Left lung (tissue), 10 donors: ENCODE results near the gene INTS1. TPM values are rescaled to one million over a fixed set of nuclear protein-coding genes. Genes with fewer than 3 reads are reported as not detected.

ENCODE experiments used
- ATAC-seq: fragments of 200-7000 bp; cut with Tn5 transposase; one replicate; pipeline ENCODE4 v1.9.1; 2020; ENCODE audit warnings: moderate library complexity
- DNase-seq, 4 donors: peaks; one replicate each; pipeline ENCODE4 v3.0.0-alpha.2; 2013 to 2020
- H3K27ac ChIP-seq, 2 donors: fragments of 200-600 bp; sonication (generic) in 1 of 2; one replicate each; pipeline versions ENCODE4 v1.5.0 to v1.8.0; 2020 to 2021
- H3K27me3 ChIP-seq, 2 donors: fragments of 200-600 bp; sonication (generic) in 1 of 2; one replicate each; pipeline versions ENCODE4 v1.5.0 to v1.8.0; 2020 to 2021
- H3K36me3 ChIP-seq, 2 donors: fragments of 200-600 bp; sonication (generic) in 1 of 2; one replicate each; pipeline versions ENCODE4 v1.5.0 to v1.8.0; 2020 to 2021
- H3K4me1 ChIP-seq, 2 donors: fragments of 200-600 bp; one replicate each; pipeline ENCODE4 v1.8.0; 2021
- H3K4me3 ChIP-seq, 2 donors: fragments of 200-600 bp; sonication (generic) in 1 of 2; one replicate each; pipeline versions ENCODE4 v1.5.0 to v1.8.0; 2020 to 2021; ENCODE audit warnings: mild to moderate bottlenecking in 1 of 2
- H3K9me3 ChIP-seq, 2 donors: fragments of 200-600 bp; sonication (generic) in 1 of 2; one replicate each; pipeline versions ENCODE4 v1.5.0 to v1.8.0; 2020 to 2021
- intact Hi-C, 2 donors: fragments of 100-400 bp; cut with DNase I; formaldehyde crosslinking; loops; one replicate each; pipeline versions ENCODE4 v1.11.2 to v1.14.2; 2022
- polyA plus RNA-seq, 6 donors: library from polyadenylated mRNA; unstranded; fragments of 120-200 nt; gene quantifications; one replicate each; pipeline ENCODE4 v1.2.1, GENCODE V29; 2013; ENCODE audit not compliant: insufficient read length in 6 of 6
- total RNA-seq, 2 donors: library from RNA; stranded (reverse); fragmentation: NEBNext Ultra II Directional; extraction: Animal tissue kit (Norgen Biotek cat#: 25700); gene quantifications; one replicate each; pipeline ENCODE4 v1.2.1, GENCODE V29; 2021
- TF ChIP-seq, protein P1 (sequence below), 2 donors: fragments of 200-600 bp; sonication (generic) in 1 of 2; IDR thresholded peaks; one replicate each; pipeline versions ENCODE4 v1.5.0 to v1.8.0; 2021; ENCODE audit warnings: antibody characterized with exemption in 2 of 2
- donor health status: DM: no; HTN: yes; CAD: no.
- donor health status: DM: no; HTN: no; CAD: no.

Gene INTS1
- total and polyA plus RNA-seq, 8 donors, result 51.3 to 80.9 (median 61.6) TPM

DNA sequence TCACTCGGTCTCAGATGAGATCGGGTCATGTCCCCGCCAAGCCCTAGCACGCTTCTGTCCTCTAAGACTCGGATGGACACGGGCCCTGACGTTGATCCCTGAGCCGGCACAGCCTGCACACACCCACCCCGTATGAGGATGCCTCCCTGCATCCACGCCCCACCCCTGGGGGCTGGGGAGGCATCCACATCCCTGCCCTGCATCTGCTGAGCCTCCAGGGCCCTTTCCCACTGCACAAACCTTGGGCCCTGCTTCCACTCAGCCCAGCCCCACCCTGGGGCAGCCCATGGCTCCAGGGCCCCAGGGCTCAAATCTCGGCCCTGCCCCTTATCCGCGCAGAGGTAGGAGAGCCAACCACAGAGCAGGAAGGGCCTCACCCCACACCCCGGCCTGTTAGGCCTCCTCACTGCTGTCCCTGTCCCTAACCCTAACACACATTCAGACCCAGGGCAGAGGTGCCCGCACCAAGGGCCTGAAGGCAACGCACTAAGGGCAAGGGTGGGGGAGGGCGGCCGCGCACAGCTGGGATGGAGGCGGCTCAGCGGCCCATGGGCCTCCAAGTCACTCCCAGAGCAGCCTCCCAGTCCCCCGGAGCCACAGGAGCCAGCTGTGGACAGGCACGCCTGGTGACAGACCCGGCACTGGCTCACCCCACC, 35.4 kb downstream of the INTS1 start:
- Histone ChIP-seq H3K36me3 (peaks cover 0 to 58% of the 10 kb centered on the region in 2 donors), H3K4me1 (peaks cover 10 to 17% of the 10 kb centered on the region in 2 donors), H3K27me3 (no peaks in the 10 kb centered on the region), H3K4me3 (no peak overlapping the region), H3K9me3 (no peaks in the 10 kb centered on the region), H3K27ac (no peak overlapping the region)
- ATAC-seq (no peak), DNase-seq (no peak)
- intact Hi-C loops, result no loop called here
- TF ChIP-seq, protein P1, sequence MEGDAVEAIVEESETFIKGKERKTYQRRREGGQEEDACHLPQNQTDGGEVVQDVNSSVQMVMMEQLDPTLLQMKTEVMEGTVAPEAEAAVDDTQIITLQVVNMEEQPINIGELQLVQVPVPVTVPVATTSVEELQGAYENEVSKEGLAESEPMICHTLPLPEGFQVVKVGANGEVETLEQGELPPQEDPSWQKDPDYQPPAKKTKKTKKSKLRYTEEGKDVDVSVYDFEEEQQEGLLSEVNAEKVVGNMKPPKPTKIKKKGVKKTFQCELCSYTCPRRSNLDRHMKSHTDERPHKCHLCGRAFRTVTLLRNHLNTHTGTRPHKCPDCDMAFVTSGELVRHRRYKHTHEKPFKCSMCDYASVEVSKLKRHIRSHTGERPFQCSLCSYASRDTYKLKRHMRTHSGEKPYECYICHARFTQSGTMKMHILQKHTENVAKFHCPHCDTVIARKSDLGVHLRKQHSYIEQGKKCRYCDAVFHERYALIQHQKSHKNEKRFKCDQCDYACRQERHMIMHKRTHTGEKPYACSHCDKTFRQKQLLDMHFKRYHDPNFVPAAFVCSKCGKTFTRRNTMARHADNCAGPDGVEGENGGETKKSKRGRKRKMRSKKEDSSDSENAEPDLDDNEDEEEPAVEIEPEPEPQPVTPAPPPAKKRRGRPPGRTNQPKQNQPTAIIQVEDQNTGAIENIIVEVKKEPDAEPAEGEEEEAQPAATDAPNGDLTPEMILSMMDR (IDR thresholded peaks at IDR 0.05), result no peak

DNA sequence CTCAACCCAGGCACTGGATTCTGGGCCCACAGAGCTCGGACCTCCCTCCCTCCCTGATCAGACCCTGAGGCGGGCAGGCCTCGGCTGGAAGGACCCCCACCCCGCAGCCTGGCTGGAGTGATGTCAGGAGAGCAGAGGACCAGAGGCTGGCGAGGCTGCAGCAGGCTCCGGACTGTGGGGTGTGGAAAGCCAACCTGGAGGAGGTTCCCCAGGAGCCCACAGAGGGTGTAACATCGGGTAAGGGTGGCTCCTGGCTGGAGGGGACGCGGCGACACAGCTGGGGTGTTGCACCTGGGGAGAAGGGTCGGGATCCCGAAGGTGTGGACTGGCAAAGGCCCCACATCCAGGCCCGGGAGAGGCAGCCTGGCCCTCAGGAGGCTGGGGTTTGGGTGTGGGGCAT, 36.0 kb downstream of the INTS1 start:
- Histone ChIP-seq H3K4me3 (no peak overlapping the region), H3K36me3 (peaks cover 0 to 52% of the 10 kb centered on the region in 2 donors), H3K27ac (no peak overlapping the region), H3K9me3 (no peaks in the 10 kb centered on the region), H3K4me1 (peaks cover 10 to 15% of the 10 kb centered on the region in 2 donors), H3K27me3 (no peaks in the 10 kb centered on the region)
- no peak for DNase-seq
- TF ChIP-seq, protein P1 (IDR thresholded peaks at IDR 0.05), result no peak
- ATAC-seq, result no peak
- intact Hi-C loops, result no loop called here

DNA sequence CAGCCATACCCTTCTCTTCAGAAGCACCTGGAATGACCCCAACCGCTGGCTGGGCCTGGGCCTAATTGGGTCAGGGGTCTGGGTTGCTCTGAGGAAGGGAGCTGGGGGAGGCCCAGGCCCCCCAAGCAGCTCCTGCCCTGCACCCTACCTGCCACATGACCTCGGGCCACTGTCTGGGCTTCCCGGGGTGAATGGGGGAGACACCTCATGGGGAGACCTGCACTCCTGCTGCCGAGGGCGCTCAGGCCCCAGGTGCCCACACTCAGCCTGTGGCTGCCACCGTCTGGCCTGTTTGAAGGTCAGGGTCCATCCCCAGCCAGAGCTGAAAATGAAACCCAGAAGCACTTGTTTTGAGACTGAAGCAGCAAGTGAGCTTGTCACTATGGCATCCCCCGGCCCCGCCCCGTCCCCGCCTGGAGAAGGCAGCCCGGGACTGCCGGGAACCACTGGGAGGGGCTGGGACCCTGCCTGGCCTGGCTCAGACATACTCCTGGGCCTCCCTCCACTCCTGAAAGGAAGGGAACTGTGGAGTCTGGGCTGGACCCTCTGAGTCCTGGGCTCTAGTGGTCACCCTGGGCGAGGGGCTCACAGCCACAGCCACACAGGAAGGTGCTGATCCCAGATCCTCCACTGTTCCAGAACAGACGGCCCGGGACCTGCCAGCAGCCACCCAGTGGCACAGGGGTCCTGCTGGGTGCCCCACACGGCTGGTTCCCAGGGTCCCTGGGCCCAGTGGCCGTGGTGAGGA, 37.5 kb downstream of the INTS1 start:
- Histone ChIP-seq H3K9me3 (no peaks in the 10 kb centered on the region), H3K36me3 (peaks cover 0 to 37% of the 10 kb centered on the region in 2 donors), H3K4me3 (no peak overlapping the region), H3K27me3 (no peaks in the 10 kb centered on the region), H3K27ac (peak overlapping the region; percentile 48 to 75), H3K4me1 (peaks cover 10 to 26% of the 10 kb centered on the region in 2 donors)
- intact Hi-C loops, result no loop called here
- peak in 2 of 4 donors; percentile 70 to 76 for DNase-seq
- TF ChIP-seq, protein P1 (IDR thresholded peaks at IDR 0.05), result no peak
- ATAC-seq, result peak; percentile 80

DNA sequence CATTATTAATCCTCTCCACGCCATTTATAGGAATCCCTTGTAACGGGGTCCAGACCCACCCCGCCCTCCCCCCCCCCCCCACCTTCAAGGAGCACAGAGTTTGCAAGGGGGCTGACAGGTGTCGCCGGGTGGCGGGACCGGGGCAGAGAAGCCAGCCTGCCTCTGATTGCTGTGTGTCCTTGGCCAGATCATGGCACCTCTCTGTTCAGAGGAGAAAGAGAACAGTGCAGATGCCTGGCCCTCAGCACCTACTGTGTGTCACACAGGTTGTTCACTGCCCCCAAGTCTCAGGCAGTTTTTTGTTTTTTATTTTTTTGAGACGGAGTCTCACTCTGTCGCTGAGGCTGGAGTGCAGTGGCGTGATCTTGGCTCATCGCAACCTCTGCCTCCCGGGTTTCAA, 39.5 kb downstream of the INTS1 start:
- Histone ChIP-seq H3K4me3 (no peak overlapping the region), H3K27ac (no peak overlapping the region), H3K9me3 (no peaks in the 10 kb centered on the region), H3K27me3 (no peaks in the 10 kb centered on the region), H3K36me3 (peaks cover 0 to 17% of the 10 kb centered on the region in 2 donors), H3K4me1 (peaks cover 18 to 45% of the 10 kb centered on the region in 2 donors)
- DNase-seq, result no peak
- no peak for ATAC-seq
- TF ChIP-seq, protein P1 (IDR thresholded peaks at IDR 0.05), result no peak
- intact Hi-C loops, result no loop called here

DNA sequence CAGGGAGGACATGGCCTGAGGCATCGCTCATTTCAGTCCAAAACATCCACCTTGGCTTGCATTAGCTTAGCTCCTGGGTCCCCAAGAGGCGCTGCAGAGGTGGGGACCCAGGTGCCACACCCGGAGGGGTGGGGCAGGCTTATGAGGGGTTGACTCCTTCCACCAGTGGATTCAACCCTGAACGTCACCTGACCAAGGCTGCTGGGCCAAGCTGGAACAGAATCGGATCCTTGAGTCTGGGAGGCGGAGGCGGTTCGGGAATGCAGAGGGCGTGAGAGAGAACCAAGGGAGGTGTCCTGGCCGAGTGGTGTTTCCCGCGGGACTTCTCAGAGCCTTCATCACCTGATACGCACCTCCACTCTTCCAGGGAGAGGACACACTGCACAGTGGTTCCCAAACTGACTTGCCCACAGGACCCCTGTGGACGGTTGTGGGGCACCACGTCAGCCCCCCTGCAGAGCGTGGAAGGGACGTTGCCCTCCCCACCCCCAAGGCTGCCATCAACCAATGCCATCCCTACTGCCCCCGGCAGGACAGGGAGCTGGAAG, 40.4 kb downstream of the INTS1 start:
- no peak for ATAC-seq
- peaks cover 18 to 47% of the 10 kb centered on the region in 2 donors for H3K4me1 ChIP-seq
- no peak overlapping the region for H3K27ac ChIP-seq
- H3K36me3 ChIP-seq, result peaks cover 0 to 7% of the 10 kb centered on the region in 2 donors
- no peaks in the 10 kb centered on the region for H3K9me3 ChIP-seq
- TF ChIP-seq, protein P1 (IDR thresholded peaks at IDR 0.05), result no peak
- DNase-seq, result no peak
- H3K27me3 ChIP-seq, result no peaks in the 10 kb centered on the region
- intact Hi-C loops, result no loop called here
- H3K4me3 ChIP-seq, result no peak overlapping the region
